Right lung (tissue), 5 donors: ENCODE measurements around the gene ESR1. TPM values are rescaled to one million over a fixed set of nuclear protein-coding genes. Genes with fewer than 3 reads are reported as not detected.
"Not testable (repeated sequence)": the region's sequence is repeated elsewhere in the genome, so short reads cannot be mapped to it uniquely, and the experiment has no call there.

Experiments used
- DNase-seq, 2 donors: peaks; one replicate each; pipeline ENCODE4 v3.0.0-alpha.2; 2013
- polyA plus RNA-seq, 5 donors: library from polyadenylated mRNA; unstranded; fragments of 120-200 nt; gene quantifications; one replicate each; pipeline versions ENCODE4 v1.2.1 to v1.2.3, GENCODE V29; 2013; ENCODE audit warnings: inconsistent platforms in 1 of 5, low replicate concordance in 1 of 5; ENCODE audit not compliant: insufficient read length in 5 of 5, insufficient read depth in 1 of 5

ESR1 gene
- polyA plus RNA-seq, 5 donors: 0.96 to 1.7 (median 1.4) TPM

GRCh38 chr6:152135755-152136448, 328.4 kb downstream of the ESR1 start:
- no peak for DNase-seq

GRCh38 chr6:152136449-152136825, 329.0 kb downstream of the ESR1 start:
- DNase-seq: no peak

- not testable (repeated sequence) for DNase-seq
Observed at GRCh38 chr6:152138344-152138743, 330.9 kb downstream of the ESR1 start.

- no peak for DNase-seq
Observed at GRCh38 chr6:152142105-152142504, 334.6 kb downstream of the ESR1 start.

- DNase-seq: no peak
Observed at GRCh38 chr6:152143359-152143758, 335.9 kb downstream of the ESR1 start.

GRCh38 chr6:152146385-152146784, 338.9 kb downstream of the ESR1 start:
- DNase-seq: no peak

GRCh38 chr6:152147269-152147668, 339.8 kb downstream of the ESR1 start:
- DNase-seq: no peak

- no peak for DNase-seq
Observed at GRCh38 chr6:152148412-152148811, 340.9 kb downstream of the ESR1 start.

GRCh38 chr6:152150196-152150595, 342.7 kb downstream of the ESR1 start:
- no peak for DNase-seq

GRCh38 chr6:152151920-152152319, 344.4 kb downstream of the ESR1 start:
- no peak for DNase-seq

GRCh38 chr6:152154559-152155356, 347.3 kb downstream of the ESR1 start:
- DNase-seq: no peak

GRCh38 chr6:152155792-152156191, 348.3 kb downstream of the ESR1 start:
- no peak for DNase-seq

- DNase-seq: no peak
Observed at GRCh38 chr6:152160346-152160745, 352.9 kb downstream of the ESR1 start.

- no peak for DNase-seq
Observed at GRCh38 chr6:152161501-152161900, 354.0 kb downstream of the ESR1 start.

GRCh38 chr6:152164957-152165356, 357.5 kb downstream of the ESR1 start:
- DNase-seq: no peak

- DNase-seq: no peak
Observed at GRCh38 chr6:152166497-152166896, 359.0 kb downstream of the ESR1 start.

- no peak for DNase-seq
Observed at GRCh38 chr6:152166897-152167296, 359.4 kb downstream of the ESR1 start.

- DNase-seq: no peak
Observed at GRCh38 chr6:152167641-152168603, 360.4 kb downstream of the ESR1 start.

- DNase-seq: no peak
Observed at GRCh38 chr6:152170313-152170701, 362.8 kb downstream of the ESR1 start.

- DNase-seq: no peak
Observed at GRCh38 chr6:152170702-152171667, 363.5 kb downstream of the ESR1 start.

GRCh38 chr6:152173321-152173720, 365.8 kb downstream of the ESR1 start:
- DNase-seq: no peak
